Mesothelial cell of epicardium (in vitro differentiated cells): ENCODE data around the gene GOLGA6L7. TPM values are rescaled to one million over a fixed set of nuclear protein-coding genes. Genes with fewer than 3 reads are reported as not detected.
"Not testable (repeated sequence)": the region's sequence is repeated elsewhere in the genome, so short reads cannot be mapped to it uniquely, and the experiment has no call there.

Experiments used
- DNase-seq, 2 experiments: peaks; one replicate each; pipeline ENCODE4 v3.0.0; 2021; ENCODE audit warnings: low spot score in 2 of 2; ENCODE audit not compliant: unreplicated experiment in 2 of 2
- H3K27ac Mint-ChIP-seq: 2 replicates; pipeline ENCODE4 v1.8.0; 2021; ENCODE audit warnings: mixed read lengths
- H3K27me3 Mint-ChIP-seq: 2 replicates; pipeline ENCODE4 v1.8.0; 2021; ENCODE audit warnings: low read depth, mixed read lengths
- H3K36me3 Mint-ChIP-seq: 2 replicates; pipeline ENCODE4 v1.8.0; 2021; ENCODE audit warnings: mixed read lengths
- H3K4me1 Mint-ChIP-seq: 2 replicates; pipeline ENCODE4 v1.8.0; 2021; ENCODE audit warnings: mixed read lengths
- H3K4me3 Mint-ChIP-seq: 2 replicates; pipeline ENCODE4 v1.8.0; 2021; ENCODE audit warnings: mild to moderate bottlenecking, moderate library complexity, mixed read lengths
- H3K9me3 Mint-ChIP-seq: 2 replicates; pipeline ENCODE4 v1.8.0; 2021; ENCODE audit warnings: mixed read lengths
- total RNA-seq: library from RNA; stranded (reverse); gene quantifications from 3 replicates; pipeline ENCODE4 v1.2.1, GENCODE V29; 2021
- TF ChIP-seq, protein P1 (sequence below): fragments of 200-600 bp; sonication (generic); IDR thresholded peaks from one replicate; pipeline ENCODE4 v1.5.0; 2021; ENCODE audit warnings: antibody characterized with exemption; ENCODE audit not compliant: unreplicated experiment

The GOLGA6L7 gene, protein sequence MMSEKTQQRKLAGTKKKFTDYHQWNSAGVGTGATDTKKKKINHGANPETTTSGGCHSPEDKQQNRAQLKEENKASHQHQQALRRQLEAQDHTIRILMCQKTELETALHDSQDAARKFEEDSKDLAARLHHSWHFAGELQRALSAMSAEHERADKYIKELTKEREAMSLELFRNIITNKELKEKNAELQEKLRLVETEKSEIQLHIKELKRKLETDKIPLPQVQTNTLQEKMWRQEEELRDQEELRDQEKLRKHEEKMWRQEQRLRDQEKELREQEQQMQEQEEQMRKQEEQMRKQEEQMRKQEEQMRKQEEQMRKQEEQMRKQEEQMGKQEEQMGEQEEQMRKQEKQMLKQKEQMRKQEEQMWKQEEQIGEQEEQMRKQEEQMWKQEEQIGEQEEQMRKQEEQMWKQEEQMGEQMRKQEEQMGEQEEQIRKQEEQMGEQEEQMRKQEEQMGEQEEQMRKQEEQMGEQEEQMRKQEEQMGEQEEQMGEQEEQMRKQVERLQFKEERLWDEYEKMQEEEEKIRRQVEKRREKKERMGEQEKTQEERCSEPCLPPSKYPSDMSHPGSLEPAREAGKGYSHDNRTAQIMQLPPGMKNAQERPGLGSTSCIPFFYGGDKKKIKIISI
- not detected in 3 replicates for total RNA-seq

DNA sequence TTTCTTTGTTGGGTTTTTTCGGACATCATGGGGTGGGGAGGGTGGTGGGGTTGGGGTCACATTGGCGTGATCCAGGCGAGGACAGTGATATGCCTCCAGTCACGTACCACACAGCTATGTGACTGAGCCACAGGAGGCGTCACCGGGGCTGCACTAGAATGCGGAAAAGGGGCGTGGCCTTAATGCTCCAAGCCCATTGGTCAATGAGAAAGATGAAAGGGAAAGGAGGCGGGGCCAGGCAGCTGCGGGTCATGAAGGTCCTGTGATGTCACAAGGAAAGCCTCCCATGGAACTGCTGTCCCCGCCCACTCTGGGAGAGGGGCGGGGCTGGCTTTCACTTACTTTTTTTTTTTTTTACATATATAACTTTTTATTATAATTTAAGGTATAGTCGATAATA, at the start of gene GOLGA6L7:
Gene GOLGA6L7 (minus strand): TSS at position 124 of the 400 bp plus-strand sequence. CDS start 95 bp downstream, at position 29.
- H3K27me3 Mint-ChIP-seq, H3K36me3 Mint-ChIP-seq, H3K4me1 Mint-ChIP-seq, H3K4me3 Mint-ChIP-seq, DNase-seq, H3K9me3 Mint-ChIP-seq, H3K27ac Mint-ChIP-seq: not testable (repeated sequence)

DNA sequence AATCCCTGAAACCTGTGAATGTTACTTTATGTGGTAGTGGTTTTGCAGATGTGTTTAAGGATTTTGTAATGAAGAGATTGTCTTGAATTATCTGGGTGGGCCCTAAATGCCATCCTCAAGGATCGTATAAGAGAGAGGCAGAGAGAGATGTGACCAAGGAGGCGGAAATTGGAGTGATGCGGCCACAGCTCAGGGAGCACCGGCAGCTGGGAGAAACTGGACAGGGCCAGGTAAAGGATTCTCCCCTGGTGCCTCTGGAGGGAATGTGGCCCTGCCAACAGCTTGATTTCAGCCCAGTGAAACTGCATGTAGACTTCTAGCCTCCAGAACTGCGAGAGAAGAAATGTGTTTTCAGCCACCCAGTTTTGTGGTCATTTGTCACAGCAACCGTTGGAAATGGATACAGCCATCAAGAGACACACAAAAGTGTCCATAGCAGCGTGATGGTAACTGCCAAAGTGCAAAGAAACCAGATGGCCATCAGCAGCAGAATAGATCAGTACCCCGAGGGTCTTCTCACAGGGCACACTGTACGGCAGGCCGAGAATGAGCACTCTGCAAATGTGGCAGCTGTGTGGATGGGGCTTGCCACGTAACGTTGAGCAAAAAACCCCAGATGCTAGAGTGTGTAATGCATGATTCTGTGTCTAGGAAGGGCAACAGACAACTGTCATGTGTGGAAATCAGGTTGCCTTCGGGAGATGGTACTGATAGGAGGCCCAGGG, 49.6 kb upstream of the GOLGA6L7 start:
- Mint-ChIP-seq H3K27me3 (no peaks in the 10 kb centered on the region), H3K4me1 (peaks cover 3% of the 10 kb centered on the region), H3K4me3 (no peak overlapping the region), H3K27ac (no peak overlapping the region), H3K36me3 (no peaks in the 10 kb centered on the region), H3K9me3 (no peaks in the 10 kb centered on the region)
- TF ChIP-seq, protein P1, sequence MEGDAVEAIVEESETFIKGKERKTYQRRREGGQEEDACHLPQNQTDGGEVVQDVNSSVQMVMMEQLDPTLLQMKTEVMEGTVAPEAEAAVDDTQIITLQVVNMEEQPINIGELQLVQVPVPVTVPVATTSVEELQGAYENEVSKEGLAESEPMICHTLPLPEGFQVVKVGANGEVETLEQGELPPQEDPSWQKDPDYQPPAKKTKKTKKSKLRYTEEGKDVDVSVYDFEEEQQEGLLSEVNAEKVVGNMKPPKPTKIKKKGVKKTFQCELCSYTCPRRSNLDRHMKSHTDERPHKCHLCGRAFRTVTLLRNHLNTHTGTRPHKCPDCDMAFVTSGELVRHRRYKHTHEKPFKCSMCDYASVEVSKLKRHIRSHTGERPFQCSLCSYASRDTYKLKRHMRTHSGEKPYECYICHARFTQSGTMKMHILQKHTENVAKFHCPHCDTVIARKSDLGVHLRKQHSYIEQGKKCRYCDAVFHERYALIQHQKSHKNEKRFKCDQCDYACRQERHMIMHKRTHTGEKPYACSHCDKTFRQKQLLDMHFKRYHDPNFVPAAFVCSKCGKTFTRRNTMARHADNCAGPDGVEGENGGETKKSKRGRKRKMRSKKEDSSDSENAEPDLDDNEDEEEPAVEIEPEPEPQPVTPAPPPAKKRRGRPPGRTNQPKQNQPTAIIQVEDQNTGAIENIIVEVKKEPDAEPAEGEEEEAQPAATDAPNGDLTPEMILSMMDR, result no peak
- no peak for DNase-seq

DNA sequence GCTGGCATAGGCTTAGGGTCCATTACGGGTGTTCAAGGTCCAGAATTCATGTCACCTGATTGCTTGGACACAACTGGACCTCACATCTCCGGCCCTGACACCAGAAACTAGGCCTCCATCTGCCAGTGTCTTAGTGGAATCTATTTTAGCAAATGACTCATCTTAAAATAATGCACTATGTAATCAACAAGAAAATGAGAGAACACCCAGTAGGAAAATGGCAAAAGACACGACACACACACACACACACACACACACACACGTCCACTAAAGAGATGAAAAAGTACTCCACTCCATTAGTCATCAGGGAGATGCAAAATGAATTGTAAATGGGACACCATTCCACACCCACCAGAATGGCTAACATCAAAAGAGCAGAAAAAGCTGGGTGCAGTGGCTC, 48.5 kb upstream of the GOLGA6L7 start:
- H3K27me3 Mint-ChIP-seq, result no peaks in the 10 kb centered on the region
- DNase-seq, result no peak
- TF ChIP-seq, protein P1, result no peak
- H3K9me3 Mint-ChIP-seq, result no peaks in the 10 kb centered on the region
- peaks cover 3% of the 10 kb centered on the region for H3K4me1 Mint-ChIP-seq
- H3K27ac Mint-ChIP-seq, result no peak overlapping the region
- H3K4me3 Mint-ChIP-seq, result no peak overlapping the region
- H3K36me3 Mint-ChIP-seq, result no peaks in the 10 kb centered on the region

DNA sequence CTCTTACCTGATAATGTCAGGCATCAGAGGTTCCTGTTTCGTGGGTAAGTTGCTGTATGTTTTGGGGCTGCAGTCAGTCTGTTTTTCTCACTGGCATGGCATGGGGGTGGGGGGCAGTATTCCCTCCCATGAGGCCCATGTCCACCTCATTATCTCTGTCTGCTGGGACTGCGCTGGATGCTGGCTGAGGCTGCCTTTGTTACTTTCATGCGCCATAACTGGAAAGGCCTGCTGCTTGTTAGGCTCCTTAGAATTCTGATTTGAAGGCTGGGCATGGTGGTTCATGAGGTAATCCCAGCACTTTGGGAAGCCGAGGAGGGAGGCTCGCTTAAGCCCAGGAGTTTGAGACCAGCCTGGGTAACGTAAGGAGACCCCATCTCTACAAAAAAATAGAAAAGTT, 47.1 kb upstream of the GOLGA6L7 start:
- peaks cover 3% of the 10 kb centered on the region for H3K4me1 Mint-ChIP-seq
- H3K36me3 Mint-ChIP-seq, result no peaks in the 10 kb centered on the region
- H3K27ac Mint-ChIP-seq, result no peak overlapping the region
- no peaks in the 10 kb centered on the region for H3K27me3 Mint-ChIP-seq
- DNase-seq, result no peak
- TF ChIP-seq, protein P1, result no peak
- H3K9me3 Mint-ChIP-seq, result no peaks in the 10 kb centered on the region
- no peak overlapping the region for H3K4me3 Mint-ChIP-seq

DNA sequence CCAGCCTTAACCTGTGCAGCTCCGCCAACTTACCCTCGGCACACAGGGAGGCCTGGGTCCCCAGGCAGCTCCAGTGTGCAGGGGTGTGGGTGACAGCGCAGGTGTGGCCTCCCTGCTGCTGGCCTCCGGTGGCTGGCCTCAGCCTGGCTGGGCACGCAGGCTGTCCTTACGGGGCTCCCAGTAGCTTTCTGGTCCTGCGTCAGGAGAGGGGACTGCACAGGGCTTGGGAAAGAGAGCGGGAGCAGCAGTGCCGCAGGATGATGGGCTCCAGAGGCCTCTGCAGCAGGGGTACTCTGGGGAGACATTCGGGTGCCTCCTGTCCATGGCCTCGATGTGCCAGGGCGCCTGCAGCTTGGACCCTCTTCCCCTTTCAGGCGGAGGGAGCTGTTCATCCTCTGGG, 46.7 kb upstream of the GOLGA6L7 start:
- H3K27me3 Mint-ChIP-seq, result no peaks in the 10 kb centered on the region
- TF ChIP-seq, protein P1, result no peak
- no peaks in the 10 kb centered on the region for H3K9me3 Mint-ChIP-seq
- no peak overlapping the region for H3K4me3 Mint-ChIP-seq
- H3K27ac Mint-ChIP-seq, result no peak overlapping the region
- H3K4me1 Mint-ChIP-seq, result peaks cover 3% of the 10 kb centered on the region
- H3K36me3 Mint-ChIP-seq, result no peaks in the 10 kb centered on the region
- DNase-seq, result no peak

DNA sequence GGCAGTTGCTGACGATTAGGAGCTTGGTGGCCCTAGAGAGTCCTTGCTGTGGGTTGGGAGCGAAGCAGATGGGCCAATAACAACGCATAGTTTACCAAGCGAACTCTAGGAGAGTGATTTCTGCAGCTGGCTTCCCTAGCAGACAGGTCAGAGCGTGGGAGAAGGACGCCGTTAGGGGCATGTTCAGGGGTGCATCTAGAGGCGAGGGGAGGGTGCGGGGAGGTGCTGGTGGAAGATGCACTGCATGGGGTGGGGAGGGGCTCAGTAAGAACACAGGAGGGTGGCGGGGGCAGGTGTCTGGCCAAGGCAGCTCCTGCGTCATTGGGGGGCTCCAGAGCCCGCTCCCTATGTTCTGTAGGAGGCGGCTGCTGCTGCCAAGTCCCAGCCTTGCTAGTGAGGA, 46.2 kb upstream of the GOLGA6L7 start:
- Mint-ChIP-seq H3K4me3 (no peak overlapping the region), H3K9me3 (no peaks in the 10 kb centered on the region), H3K36me3 (no peaks in the 10 kb centered on the region), H3K27ac (no peak overlapping the region), H3K4me1 (peaks cover 3% of the 10 kb centered on the region), H3K27me3 (no peaks in the 10 kb centered on the region)
- no peak for DNase-seq
- TF ChIP-seq, protein P1, result no peak
